ENCODE results near the gene ATF7. TPM values are rescaled to one million over a fixed set of nuclear protein-coding genes. Genes with fewer than 3 reads are reported as not detected.
"Not testable (repeated sequence)": the region's sequence is repeated elsewhere in the genome, so short reads cannot be mapped to it uniquely, and the experiment has no call there.

The ATF7 gene
- total RNA-seq, 1 donor from 2014 or later = 14.2 TPM

- Histone ChIP-seq H3K4me3 (ENCODE audit: low read depth, low read length) (no peak overlapping the region), H3K36me3 (ENCODE audit: control insufficient read depth, insufficient read depth, low read length) (no peaks in the 10 kb centered on the region), H3K27me3 (ENCODE audit: control insufficient read depth, insufficient read depth, low read length) (no peaks in the 10 kb centered on the region)
- DNase-seq (ENCODE audit: low read depth) = no peak
- no peak for TF ChIP-seq CTCF (IDR thresholded peaks at IDR 0.05; ENCODE audit: insufficient read depth, low read length, poor library complexity, severe bottlenecking)
These were observed 18.0 kb upstream of the ATF7 start for GRCh38 chr12:53644133-53644532.

- H3K4me3 ChIP-seq (ENCODE audit: low read depth, low read length) = no peak overlapping the region
- H3K27me3 ChIP-seq (ENCODE audit: control insufficient read depth, insufficient read depth, low read length) = no peaks in the 10 kb centered on the region
- DNase-seq (ENCODE audit: low read depth) = no peak
- TF ChIP-seq CTCF (IDR thresholded peaks at IDR 0.05; ENCODE audit: insufficient read depth, low read length, poor library complexity, severe bottlenecking) = no peak
- no peaks in the 10 kb centered on the region for H3K36me3 ChIP-seq (ENCODE audit: control insufficient read depth, insufficient read depth, low read length)
These were observed 17.2 kb upstream of the ATF7 start for GRCh38 chr12:53643232-53643979.

DNA sequence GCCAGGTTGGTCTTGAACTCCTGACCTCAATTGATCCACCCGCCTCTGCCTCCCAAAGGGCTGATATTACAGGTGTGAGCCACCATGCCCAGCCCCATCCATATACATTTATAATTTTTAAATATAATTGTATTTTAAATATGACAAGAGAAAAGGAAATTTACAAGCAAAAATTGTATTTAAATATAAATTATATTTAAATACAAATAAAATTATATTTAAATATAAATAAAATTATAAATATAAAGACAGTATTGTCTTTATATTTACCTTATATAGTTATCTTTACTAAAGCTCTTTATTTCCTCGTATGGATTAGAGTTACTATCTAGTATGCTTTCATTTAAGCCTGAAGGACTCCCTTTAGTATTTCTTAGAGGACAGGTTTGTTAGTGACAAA lies 11.9 kb upstream of the ATF7 start:
- Histone ChIP-seq H3K4me3 (ENCODE audit: low read depth, low read length) (no peak overlapping the region), H3K27me3 (ENCODE audit: control insufficient read depth, insufficient read depth, low read length) (no peaks in the 10 kb centered on the region), H3K36me3 (ENCODE audit: control insufficient read depth, insufficient read depth, low read length) (no peaks in the 10 kb centered on the region)
- TF ChIP-seq CTCF (IDR thresholded peaks at IDR 0.05; ENCODE audit: insufficient read depth, low read length, poor library complexity, severe bottlenecking) = no peak
- DNase-seq (ENCODE audit: low read depth) = no peak

DNA sequence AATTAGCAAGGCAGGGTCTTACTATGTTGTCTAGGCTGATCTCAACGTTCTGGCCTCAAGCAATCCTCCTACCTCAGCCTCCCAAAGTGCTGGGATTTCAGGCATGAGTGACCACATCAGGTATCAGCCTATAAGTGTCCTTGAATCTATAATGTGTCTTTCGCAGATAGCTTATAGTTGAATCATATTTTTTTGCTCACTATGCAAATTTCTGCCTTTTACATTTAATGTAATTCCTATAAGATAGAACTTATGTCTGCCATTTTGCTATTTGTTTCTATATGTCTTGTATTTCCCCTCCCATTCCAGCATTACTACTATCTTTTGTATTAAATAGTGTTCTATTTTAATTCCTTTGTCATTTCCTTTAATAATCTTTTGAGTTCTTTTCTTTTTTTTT lies 10.5 kb upstream of the ATF7 start:
- TF ChIP-seq CTCF (IDR thresholded peaks at IDR 0.05; ENCODE audit: insufficient read depth, low read length, poor library complexity, severe bottlenecking) = no peak
- no peak for DNase-seq (ENCODE audit: low read depth)
- no peak overlapping the region for H3K4me3 ChIP-seq (ENCODE audit: low read depth, low read length)
- no peaks in the 10 kb centered on the region for H3K27me3 ChIP-seq (ENCODE audit: control insufficient read depth, insufficient read depth, low read length)
- no peaks in the 10 kb centered on the region for H3K36me3 ChIP-seq (ENCODE audit: control insufficient read depth, insufficient read depth, low read length)

- H3K36me3 ChIP-seq (ENCODE audit: control insufficient read depth, insufficient read depth, low read length); H3K4me3 ChIP-seq (ENCODE audit: low read depth, low read length); DNase-seq (ENCODE audit: low read depth); H3K27me3 ChIP-seq (ENCODE audit: control insufficient read depth, insufficient read depth, low read length): not testable (repeated sequence)
These were observed 9.5 kb upstream of the ATF7 start for GRCh38 chr12:53635708-53636107.

- H3K27me3 ChIP-seq (ENCODE audit: control insufficient read depth, insufficient read depth, low read length) = no peaks in the 10 kb centered on the region
These were observed 5.5 kb upstream of the ATF7 start for GRCh38 chr12:53631721-53632120.

More at GRCh38 chr12:53631721-53632120, 5.5 kb upstream of the ATF7 start:
- Histone ChIP-seq H3K4me3 (ENCODE audit: low read depth, low read length) (no peak overlapping the region), H3K36me3 (ENCODE audit: control insufficient read depth, insufficient read depth, low read length) (no peaks in the 10 kb centered on the region)
- DNase-seq (ENCODE audit: low read depth) = no peak
- no peak for TF ChIP-seq CTCF (IDR thresholded peaks at IDR 0.05; ENCODE audit: insufficient read depth, low read length, poor library complexity, severe bottlenecking)

Measured in kidney epithelial cell (primary cell).